Activated CD8-positive, alpha-beta memory T cell treated with anti-CD3 and anti-CD28 coated beads, Interleukin-2, amount 50 U/mL, for 24 hours (primary cell): Measurements from ENCODE around the gene PIAS2.
"Not testable (repeated sequence)": the region's sequence is repeated elsewhere in the genome, so short reads cannot be mapped to it uniquely, and the experiment has no call there.

ENCODE experiments used
- DNase-seq: peaks from one replicate; pipeline ENCODE4 v3.0.0-alpha.2; 2020; ENCODE audit errors: extremely low read depth

The PIAS2 gene

GRCh38 chr18:46917108-46917802 lies at the start of gene PIAS2, which contains the start of gene KATNAL2:
PIAS2 (minus strand) TSS chr18:46917507; CDS start chr18:46917345, 162 bp downstream.
KATNAL2 (plus strand) TSS chr18:46917602; CDS start chr18:46946873, 29,271 bp downstream.
- DNase-seq, result peak; percentile 31

- DNase-seq, result not testable (repeated sequence)
Observed at GRCh38 chr18:46966266-46966665, 49.0 kb upstream of the PIAS2 start.

GRCh38 chr18:46964579-46965293 lies 47.4 kb upstream of the PIAS2 start:
- DNase-seq, result not testable (repeated sequence)

GRCh38 chr18:46963656-46964578 lies 46.6 kb upstream of the PIAS2 start:
- DNase-seq, result not testable (repeated sequence)

- DNase-seq, result no peak
Observed at GRCh38 chr18:46958209-46958608, 40.9 kb upstream of the PIAS2 start.

GRCh38 chr18:46953195-46953594 lies 35.9 kb upstream of the PIAS2 start:
- no peak for DNase-seq

GRCh38 chr18:46950064-46950656 lies 32.9 kb upstream of the PIAS2 start:
- DNase-seq, result no peak

GRCh38 chr18:46946656-46947282 lies 29.5 kb upstream of the PIAS2 start:
- DNase-seq, result no peak

GRCh38 chr18:46942646-46943045 lies 25.3 kb upstream of the PIAS2 start:
- no peak for DNase-seq

- DNase-seq, result no peak
Observed at GRCh38 chr18:46939998-46940571, 22.8 kb upstream of the PIAS2 start.

GRCh38 chr18:46939337-46939963 lies 22.1 kb upstream of the PIAS2 start:
- DNase-seq, result no peak

- no peak for DNase-seq
Observed at GRCh38 chr18:46920653-46921052, 3.3 kb upstream of the PIAS2 start.

- no peak for DNase-seq
Observed at GRCh38 chr18:46920067-46920466, 2.8 kb upstream of the PIAS2 start.

- DNase-seq, result no peak
Observed at GRCh38 chr18:46917803-46918600, 695 bp upstream of the PIAS2 start.

- DNase-seq, result no peak
Observed at GRCh38 chr18:46916551-46917107, 678 bp downstream of the PIAS2 start.

- DNase-seq, result no peak
Observed at GRCh38 chr18:46915800-46916550, 1.3 kb downstream of the PIAS2 start.

- DNase-seq, result no peak
Observed at GRCh38 chr18:46910856-46911255, 6.5 kb downstream of the PIAS2 start.

- DNase-seq, result no peak
Observed at GRCh38 chr18:46909497-46909896, 7.8 kb downstream of the PIAS2 start.
